Measurements from ENCODE around the gene ARHGAP24.
"Not testable (repeated sequence)": the region's sequence is repeated elsewhere in the genome, so short reads cannot be mapped to it uniquely, and the experiment has no call there.

ARHGAP24 gene

DNA sequence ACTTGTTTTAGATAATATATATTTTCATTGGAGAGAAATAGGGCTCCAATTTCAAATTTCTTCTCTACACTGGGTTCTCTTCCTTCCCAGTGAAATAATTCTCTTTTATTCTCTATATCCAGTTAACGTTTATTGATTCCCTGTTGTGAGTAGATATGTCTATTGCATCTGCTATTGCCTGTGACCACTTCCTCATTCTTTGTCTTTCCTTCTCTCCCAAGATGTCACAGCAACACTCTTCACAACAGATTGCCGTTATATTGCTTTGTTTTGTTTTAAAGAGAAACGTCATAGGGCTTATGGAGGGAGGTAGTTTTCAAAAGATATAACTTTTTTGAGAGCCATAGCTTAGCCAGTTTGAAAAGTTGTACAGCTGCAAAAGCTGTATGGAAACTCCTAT is 343.8 kb downstream of the ARHGAP24 start:
- no peak for DNase-seq (ENCODE audit: low read depth)

DNA sequence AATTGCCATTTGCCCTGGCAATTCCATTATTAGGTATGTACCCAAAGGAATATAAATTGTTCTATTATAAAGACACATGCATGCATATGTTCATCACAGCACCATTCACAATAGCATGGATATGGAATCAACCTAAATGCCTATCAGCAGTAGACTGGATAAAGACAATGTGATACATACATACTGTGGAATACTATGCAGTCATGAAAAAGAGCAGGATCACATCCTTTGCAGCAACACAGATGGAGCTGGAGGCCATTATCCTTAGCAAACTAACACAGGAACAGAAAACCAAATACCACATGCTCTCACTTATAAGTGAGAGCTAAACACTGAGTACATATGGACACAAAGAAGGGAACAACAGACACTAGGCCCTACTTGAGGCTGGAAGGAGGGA is 345.2 kb downstream of the ARHGAP24 start:
- not testable (repeated sequence) for DNase-seq (ENCODE audit: low read depth)

DNA sequence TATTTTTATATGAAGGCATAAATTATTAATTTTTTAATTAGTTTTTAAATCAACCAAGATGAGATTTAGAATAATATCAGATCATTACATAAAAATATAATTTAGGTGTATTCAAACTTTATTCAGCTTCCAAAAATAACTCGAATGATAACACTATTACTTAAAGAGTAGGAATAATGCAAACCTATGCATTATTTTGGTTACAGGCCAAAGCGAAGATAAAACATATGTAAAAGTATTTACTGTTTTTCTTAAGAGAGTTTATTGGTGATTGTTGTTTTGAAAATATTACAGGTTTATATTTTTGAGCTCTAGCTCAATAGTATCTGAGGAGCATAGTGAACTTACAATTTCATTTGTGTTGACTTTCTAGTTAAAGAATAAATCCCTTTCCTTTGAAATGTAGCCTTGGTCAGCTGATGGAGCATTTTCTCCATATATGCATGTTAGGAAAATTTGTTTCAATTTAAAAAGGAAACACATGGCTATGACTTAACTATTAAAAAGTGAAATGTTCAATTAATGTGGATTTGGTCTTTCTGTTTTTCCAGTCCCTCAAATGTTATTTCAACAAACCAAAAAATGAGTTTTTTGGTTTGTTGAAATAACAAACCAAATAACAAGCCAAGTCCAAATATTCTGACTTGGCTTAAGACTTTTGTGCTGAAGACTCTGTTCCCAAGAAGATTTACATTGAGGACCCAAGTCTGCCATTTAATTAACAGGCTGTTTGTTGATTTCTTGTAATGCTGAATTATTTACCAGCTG is 346.9 kb downstream of the ARHGAP24 start:
- DNase-seq (ENCODE audit: low read depth): no peak

DNA sequence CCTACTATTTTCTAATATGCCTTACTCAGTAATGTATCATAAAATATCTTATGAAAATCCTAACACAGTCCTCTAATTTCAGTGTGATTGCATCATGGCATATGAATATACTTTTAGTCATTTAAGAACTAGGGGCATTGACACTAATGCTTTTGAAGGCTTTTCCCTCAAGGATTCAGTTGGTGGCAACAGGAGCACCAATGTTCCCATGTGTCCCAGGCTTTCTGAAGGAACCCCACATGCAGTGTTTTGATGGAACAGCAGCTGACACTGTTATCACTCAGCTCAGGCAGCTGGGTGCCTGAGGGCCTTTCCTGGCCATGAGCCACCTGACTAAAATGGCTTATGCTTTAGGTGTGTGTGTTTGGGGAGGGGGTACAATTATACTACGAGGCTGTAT is 348.3 kb downstream of the ARHGAP24 start:
- DNase-seq (ENCODE audit: low read depth): no peak

DNA sequence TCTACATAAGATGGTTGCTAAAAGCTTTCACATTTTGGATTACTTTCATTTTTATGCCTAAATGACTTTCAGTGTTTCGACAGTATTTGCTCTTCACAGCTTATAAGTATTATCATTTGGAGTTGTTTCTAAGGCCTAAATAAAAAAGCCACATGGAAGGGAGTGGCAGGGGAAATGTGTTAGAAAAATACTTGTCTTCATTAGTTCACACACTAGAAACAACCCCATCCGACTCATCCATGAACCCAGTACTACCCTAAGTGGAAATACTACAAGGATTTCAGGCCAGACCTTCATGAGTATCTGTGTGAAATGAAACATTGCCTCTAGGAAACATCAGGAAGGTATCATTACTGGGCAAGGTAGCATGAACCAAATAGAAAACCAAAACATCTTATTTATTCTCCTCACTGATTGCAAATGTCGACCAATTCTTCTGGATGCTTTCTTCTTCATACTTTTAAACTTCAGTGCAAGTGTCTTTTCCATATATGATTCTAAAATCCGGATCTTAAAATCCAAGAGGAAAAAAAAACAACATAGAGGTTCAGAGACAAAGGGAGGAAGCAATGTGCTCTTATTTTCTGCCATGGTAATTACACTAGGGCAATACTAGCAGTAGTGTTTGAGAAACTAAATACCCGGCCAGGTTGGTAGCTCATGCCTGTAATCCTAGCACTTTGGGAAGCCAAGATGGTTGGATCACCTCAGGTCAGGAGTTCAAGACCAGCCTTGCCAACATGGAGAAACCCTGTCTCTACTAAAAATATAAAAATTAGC is 349.4 kb downstream of the ARHGAP24 start:
- no peak for DNase-seq (ENCODE audit: low read depth)

DNA sequence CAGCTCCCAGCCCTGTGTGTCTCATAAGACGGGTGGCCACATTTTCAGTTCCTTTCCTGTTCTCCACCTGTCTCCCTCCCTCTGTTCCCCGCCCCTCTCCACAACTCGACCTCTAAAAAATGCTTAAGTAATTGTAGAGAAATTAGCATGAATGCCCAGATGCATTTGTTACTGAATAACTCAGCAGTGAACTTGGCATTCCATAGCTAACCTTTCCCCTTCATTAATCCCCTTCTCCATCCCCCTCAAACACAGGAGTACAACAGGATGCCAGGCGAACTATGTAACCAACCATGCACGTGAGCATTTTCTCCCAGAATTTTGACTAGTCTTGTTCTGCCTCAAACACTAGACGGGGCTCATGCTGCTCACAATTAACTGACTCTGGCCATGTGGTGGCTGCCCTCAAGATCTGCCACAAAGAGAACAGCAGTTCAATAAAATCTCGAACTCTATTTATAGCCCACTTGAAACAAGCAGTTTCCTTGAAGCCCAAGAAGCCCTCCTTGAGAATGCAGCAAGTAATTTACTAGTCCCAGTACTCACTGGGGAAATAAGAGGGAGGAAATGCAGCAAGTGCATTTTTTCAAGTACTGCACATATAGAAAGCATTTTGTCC is 351.2 kb downstream of the ARHGAP24 start:
- DNase-seq (ENCODE audit: low read depth): no peak

DNA sequence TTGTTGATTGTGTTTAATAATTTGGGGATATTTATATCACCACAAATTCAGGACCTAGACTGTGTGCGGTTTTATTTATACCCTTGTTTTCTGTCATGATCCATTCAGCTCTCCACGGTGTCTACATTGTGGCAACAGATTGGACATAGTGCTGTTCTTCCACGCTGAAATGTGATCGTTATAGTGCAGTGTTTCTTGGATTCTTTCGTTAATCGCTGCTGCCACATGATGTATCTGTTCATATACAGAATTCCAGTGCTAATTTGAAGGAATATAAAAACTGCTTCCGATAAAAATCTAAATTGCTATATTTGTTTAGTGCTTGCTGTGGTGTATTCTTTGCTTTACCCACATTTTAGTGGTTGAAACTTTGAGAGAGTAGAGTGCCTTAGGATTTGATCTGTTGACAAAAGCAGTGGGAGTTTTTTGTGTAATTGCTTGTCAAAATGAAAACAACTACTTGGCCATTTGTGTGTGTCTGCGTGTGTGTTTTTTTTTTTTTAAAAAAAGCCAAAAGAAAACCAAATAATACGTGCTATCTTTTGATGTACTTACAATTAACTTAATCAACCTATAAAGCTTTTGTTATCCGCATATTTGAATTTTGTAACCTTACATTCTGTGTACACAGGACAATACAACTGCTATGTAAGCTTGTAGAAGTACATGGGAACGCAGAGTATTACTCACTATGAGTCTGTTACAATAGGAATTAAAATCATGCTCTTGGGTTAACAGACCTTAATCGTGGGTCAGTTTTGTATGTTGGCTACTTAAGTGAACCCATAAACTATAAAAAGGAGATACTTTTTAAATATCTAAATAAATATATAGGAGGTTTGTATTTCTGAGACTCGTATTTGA is 353.3 kb downstream of the ARHGAP24 start:
- DNase-seq (ENCODE audit: low read depth): no peak

DNA sequence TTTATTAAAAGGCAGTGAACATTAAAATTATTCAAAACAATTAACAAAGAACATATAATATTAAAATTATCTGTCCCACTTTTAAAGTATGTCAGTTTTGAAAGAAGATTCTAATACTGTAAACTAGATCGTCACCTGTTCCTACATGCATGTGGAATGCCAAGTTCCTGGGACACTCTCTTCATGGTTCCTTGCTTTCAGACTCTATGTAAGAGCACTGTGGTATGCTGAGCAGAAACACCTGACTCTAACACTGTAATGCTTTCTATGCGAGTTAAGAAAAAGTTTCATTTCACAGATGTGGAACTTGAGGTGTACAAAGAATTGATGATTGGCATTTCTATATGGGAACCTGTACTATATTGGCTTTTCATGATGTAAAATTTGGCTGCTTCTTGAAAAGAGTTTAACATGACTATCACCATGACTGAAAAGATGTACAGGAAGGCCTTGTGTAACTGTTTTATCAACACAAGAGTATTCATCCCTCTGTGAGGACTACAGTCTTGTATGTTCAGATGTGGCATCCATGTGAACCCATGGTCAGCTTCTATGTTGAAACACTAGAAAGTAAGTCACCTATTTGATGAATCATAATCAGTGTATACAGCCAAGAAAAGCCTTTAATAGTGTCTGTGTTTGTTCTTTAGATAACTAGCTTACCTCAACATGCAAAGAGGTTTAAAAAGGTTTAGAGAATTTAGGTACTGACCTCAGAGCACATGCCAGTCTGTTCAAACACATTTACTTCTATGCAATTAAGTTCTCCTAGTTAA is 354.5 kb downstream of the ARHGAP24 start:
- DNase-seq (ENCODE audit: low read depth): no peak

DNA sequence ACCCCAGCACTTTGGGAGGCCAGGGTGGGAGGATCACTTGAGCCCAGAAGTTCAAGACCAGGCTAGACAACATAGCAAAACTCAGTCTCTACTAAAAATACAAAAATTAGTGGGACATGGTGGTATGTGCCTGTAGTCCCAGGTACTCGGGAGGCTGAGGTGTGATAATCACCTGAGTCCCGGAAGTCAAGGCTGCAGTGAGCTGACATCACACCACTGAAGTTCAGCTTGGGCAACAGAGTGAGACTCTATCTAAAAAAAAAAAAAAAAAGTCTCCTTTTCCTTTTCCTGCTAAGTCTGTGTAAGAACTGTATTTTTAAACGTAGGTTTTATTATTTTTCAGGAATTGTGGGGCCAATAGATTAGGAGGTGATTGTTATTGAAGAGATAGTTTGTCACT is 356.7 kb downstream of the ARHGAP24 start:
- DNase-seq (ENCODE audit: low read depth): no peak

DNA sequence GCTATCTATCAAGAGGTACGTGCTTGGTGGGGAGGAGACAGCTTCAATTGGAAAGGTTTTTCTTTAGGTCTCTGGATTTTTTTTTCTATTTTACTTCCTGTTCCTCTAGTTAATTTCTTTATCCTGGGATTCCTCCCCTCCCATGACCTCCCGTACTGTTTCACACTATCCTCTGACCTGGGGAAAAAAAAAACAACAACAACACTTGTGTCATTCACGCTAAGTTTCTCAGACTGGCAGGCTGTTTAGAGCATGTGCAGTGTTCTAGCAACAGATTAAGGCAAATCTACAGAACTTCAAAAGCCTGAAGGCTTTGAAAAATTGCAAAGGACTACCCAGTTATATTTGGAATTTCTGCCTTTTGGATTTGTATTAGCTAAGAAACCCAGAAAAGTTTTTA is 358.4 kb downstream of the ARHGAP24 start:
- no peak for DNase-seq (ENCODE audit: low read depth)

DNA sequence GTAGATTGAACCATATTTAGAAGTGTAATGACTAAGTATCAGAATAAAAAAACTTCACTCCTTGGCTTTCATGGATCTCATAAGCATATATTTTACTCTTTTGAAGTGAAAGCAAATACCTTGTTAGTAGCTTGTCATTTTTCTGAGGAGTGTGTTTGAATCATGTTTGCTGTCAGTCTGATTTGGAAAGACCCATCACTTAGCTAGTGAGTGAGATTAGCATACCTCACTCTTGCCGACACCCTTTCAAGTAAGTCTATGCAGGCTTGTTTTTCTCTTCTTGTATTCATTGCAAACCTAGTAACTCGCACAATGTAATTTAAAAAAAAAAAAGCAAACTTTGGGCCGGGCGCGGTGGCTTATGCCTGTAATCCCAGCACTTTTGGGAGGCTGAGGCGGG is 360.0 kb downstream of the ARHGAP24 start:
- DNase-seq (ENCODE audit: low read depth): no peak

DNA sequence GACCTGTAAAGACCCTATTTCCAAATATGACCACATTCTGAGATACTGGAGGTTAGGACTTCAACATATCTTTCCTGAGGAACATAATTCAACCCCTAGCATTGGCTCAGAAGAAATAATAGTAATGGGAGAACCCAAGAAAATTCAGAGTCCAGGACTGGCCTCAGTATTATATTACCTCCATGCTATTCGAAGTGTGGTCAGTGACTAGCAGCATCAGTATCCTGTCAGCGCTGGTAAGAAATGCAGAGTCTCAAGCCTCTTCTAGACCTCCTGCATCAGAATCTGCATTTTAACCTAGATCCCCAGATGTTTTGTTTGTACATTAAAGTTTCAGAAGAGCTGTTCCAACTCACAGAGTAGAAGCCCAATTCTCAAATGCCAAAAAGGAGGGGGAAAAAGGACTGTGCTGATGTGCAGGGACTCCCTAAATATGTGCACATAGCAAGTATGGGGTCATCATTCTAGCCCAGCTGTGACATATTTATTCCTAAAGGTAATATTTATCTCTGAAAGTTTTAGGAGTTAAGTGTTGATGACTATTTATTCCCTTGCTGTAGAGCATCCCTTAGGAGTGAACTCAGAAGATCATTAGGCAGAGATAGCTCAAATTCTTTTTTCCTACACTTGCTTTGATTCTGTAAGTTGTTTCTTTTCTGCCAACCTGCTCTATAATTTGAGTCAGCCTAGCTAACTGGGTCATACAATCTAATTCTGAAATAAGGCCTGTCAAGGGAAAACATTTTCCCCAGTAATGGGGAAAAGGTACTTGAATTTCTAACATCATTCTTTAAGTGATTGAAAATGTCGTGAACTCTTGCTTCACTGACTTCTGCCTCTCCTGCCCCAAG is 361.9 kb downstream of the ARHGAP24 start:
- DNase-seq (ENCODE audit: low read depth): no peak

DNA sequence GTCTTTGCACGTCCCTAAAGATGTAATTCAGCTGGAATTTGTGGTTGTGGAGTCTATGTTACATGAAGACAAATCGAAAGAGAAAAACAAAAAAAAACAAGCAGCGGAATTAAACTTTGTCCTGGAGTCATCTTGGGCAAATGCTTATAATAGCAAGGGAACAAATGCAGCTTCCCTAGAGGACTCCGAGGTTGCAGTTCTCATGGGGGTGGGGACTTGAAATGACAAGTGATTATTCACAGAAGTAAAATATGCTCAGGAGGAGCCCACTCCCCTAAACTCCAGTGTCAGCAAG is 362.4 kb downstream of the ARHGAP24 start:
- no peak for DNase-seq (ENCODE audit: low read depth)

DNA sequence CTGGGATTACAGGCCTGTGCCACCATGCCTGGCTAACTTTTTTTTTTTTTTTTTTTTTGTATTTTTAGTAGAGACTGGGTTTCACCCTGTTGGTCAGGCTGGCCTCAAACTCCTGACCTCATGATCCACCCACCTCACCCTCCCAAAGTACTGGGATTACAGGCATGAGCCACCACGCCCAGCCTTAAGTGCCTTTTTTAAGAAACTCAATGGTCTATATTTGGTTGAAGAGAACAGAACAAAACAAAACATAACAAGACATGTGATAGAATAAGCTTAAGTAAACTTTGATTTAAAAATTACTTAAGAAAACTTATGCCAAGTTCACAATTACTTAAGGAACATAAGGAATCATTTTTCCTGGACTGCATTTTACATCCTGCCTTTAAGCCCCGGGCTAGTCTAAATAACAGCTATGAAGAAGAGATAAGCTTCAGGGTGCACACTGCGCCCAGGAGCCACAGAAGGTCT is 365.1 kb downstream of the ARHGAP24 start:
- DNase-seq (ENCODE audit: low read depth): not testable (repeated sequence)

DNA sequence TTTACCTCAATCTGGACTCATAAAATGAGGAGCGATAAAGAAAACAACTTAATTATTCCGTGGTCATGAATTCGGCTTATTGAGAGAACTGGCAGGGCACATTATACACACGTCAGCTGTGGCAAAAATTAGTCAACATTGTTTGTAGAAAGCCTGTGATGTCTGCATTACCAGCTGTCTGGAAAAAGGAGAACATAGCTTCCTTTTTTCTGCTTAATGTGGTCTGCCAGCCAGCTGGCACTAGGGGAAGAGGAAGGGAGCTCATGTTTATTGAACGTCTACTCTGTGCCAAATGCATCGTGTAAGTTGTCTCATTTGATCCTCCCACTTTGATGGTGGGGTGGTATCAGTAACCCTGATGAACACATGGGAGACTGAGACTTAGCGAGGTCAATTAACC is 367.6 kb downstream of the ARHGAP24 start:
- DNase-seq (ENCODE audit: low read depth): no peak

DNA sequence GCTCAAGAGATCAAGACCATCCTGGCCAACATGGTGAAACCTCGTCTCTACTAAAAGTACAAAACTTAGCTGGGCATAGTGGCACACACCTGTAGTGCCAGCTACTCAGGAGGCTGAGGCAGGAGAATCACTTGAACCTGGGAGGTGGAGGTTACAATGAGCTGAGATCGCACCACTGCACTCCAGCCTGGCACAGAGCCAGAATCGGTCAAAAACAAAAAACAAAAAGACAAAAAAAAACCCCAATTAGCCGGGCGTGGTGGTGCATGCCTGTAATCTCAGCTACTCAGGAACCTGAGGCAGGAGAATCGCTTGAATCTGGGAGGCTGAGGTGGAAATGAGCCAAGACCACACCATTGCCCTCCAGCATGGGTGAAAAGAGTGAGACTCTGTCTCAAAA is 378.8 kb downstream of the ARHGAP24 start:
- DNase-seq (ENCODE audit: low read depth): not testable (repeated sequence)

DNA sequence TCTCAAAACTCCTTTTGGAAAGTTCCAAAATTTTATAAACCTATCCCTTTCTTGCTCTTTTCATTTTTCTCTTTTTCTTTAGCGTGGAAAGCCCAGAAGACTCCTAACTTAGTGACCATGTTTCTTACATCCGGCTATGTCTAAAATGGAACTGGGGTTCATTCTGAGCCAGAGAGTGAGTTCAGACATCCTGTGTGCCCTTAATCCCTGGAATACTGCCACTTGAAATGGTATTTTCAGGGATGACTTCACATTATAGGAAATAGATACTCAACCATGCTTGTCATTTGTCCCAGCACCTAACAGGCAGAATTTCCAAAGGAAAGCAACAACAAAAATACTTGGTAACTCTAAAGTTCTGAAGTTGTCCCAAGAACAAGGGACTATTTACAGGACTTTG is 379.6 kb downstream of the ARHGAP24 start:
- no peak for DNase-seq (ENCODE audit: low read depth)

DNA sequence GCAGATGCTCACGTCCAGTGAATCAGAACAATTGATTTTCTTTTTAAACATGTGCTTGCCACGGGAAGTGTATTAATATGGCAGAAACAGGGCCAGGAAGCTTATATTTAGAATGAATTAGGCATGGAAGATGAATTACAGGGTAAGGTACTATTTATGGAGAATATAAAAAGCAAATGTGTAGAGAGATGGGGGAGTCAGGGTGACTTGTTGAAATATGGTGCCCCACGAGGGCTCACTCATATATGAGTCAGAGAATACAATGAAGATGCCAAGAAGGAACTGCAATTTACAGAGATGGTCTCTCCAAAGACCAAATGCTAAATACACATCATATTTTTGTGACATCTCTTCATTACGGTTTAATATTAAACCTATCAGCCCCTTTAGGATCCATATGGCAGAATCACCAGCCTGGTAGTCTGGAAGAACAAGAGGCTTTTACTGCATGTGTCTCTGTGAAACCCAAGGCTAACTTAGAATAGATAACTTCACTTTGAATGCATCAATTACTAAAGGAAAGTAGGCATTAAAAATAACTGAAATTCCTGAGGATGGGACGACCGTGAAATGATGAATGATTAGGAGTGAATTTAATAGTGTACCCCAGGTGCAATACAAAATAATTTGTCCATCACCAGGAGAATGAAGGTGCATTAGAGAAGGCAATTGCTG is 385.3 kb downstream of the ARHGAP24 start:
- no peak for DNase-seq (ENCODE audit: low read depth)

DNA sequence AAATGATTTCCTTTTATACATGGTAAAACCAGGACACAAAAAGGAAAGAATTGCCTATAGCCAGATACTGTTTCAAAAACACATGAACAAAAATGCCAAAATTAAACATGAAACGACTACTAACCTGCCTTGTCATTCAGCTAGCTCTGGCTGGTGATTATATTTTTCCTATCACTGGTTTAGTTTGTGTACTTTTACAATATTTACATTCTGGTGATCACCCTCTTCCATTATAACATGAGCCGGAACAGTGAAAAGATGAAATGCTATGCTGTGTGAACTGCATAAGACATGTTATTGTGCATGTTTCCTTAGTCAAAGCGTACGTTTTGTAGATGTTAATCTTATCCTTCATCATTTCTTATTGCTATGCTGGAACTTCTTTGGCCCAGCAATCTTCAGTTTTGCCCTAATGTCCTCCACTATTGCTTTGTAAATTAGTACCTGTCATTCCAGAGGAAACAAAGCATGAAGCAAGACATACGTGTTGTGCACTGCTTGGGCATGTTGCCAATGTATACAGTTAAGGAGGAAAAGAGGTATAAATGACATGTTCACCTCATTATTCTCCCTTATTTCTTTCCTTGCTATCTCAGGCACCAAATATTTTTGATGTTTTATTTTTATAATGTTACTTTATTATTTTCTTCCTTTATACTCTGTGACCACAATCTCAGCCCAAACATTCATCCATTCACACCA is 386.3 kb downstream of the ARHGAP24 start:
- no peak for DNase-seq (ENCODE audit: low read depth)

Data from stimulated activated CD8-positive, alpha-beta memory T cell treated with anti-CD3 and anti-CD28 coated beads, Interleukin-12 subunit alpha, Interleukin-12 subunit beta, amount 100 ng/mL, for 4 hours (primary cell).